SK-N-SH treated with all-trans-retinoic acid at 6 μM for 48 hours (cell line): Measurements from ENCODE around the gene TMEM181.

Experiments used
- ATAC-seq: fragments of 200-7000 bp; cut with Tn5 transposase; 3 replicates; pipeline ENCODE4 v1.9.1; 2020; ENCODE audit warnings: mild to moderate bottlenecking, moderate library complexity
- BACH2 ChIP-seq: fragments of 250-450 bp; sonication (Bioruptor Pico); IDR thresholded peaks from 2 replicates; pipeline ENCODE4 v1.9.0; 2021; ENCODE audit warnings: mild to moderate bottlenecking, borderline replicate concordance
- CREB5 ChIP-seq: fragments of 250-450 bp; sonication (Bioruptor Pico); IDR thresholded peaks from 2 replicates; pipeline ENCODE4 v1.5.1; 2020; ENCODE audit warnings: low read depth, mild to moderate bottlenecking, moderate library complexity
- CSDC2 ChIP-seq: fragments of 250-450 bp; sonication (Bioruptor Pico); IDR thresholded peaks from 2 replicates; pipeline ENCODE4 v1.5.0; 2020; ENCODE audit warnings: mild to moderate bottlenecking, moderate library complexity
- CSRNP3 ChIP-seq: fragments of 250-450 bp; sonication (Bioruptor Pico); IDR thresholded peaks from 2 replicates; pipeline ENCODE4 v1.5.1; 2021; ENCODE audit warnings: mild to moderate bottlenecking, moderate library complexity
- ESRRG ChIP-seq: fragments of 250-450 bp; sonication (Bioruptor Pico); IDR thresholded peaks from 2 replicates; pipeline ENCODE4 v1.6.1; 2021; ENCODE audit warnings: mild to moderate bottlenecking
- GLIS3 ChIP-seq: fragments of 250-450 bp; sonication (Bioruptor Pico); IDR thresholded peaks from 2 replicates; pipeline ENCODE4 v1.5.0; 2020; ENCODE audit warnings: mild to moderate bottlenecking, moderate library complexity
- ISL1 ChIP-seq: fragments of 250-450 bp; sonication (Bioruptor Pico); IDR thresholded peaks from 2 replicates; pipeline ENCODE4 v2.1.2; 2022; ENCODE audit warnings: mild to moderate bottlenecking, moderate library complexity
- OSR1 ChIP-seq: fragments of 250-450 bp; sonication (Bioruptor Pico); IDR thresholded peaks from 2 replicates; pipeline ENCODE4 v1.8.0; 2022; ENCODE audit warnings: moderate library complexity, mild to moderate bottlenecking, inconsistent platforms
- PATZ1 ChIP-seq: fragments of 250-450 bp; sonication (Bioruptor Pico); IDR thresholded peaks from 2 replicates; pipeline ENCODE4 v1.8.0; 2020; ENCODE audit warnings: mild to moderate bottlenecking, moderate library complexity, borderline replicate concordance
- POU6F1 ChIP-seq: fragments of 250-450 bp; sonication (Bioruptor Pico); IDR thresholded peaks from 2 replicates; pipeline ENCODE4 v1.8.0; 2021; ENCODE audit warnings: low read depth, mild to moderate bottlenecking, moderate library complexity, borderline replicate concordance
- PPARA ChIP-seq: fragments of 250-450 bp; sonication (Bioruptor Pico); IDR thresholded peaks from 2 replicates; pipeline ENCODE4 v1.5.0; 2020; ENCODE audit warnings: mild to moderate bottlenecking, borderline replicate concordance
- RARB ChIP-seq: fragments of 250-450 bp; sonication (Bioruptor Pico); IDR thresholded peaks from 2 replicates; pipeline ENCODE4 v1.8.0; 2021; ENCODE audit warnings: mild to moderate bottlenecking, moderate library complexity
- SNAI2 ChIP-seq: fragments of 250-450 bp; sonication (Bioruptor Pico); IDR thresholded peaks from 2 replicates; pipeline ENCODE4 v1.5.0; 2020; ENCODE audit warnings: mild to moderate bottlenecking, moderate library complexity
- TOX ChIP-seq: fragments of 250-450 bp; sonication (Bioruptor Pico); IDR thresholded peaks from 2 replicates; pipeline ENCODE4 v1.8.0; 2021; ENCODE audit warnings: mild to moderate bottlenecking, moderate library complexity, borderline replicate concordance
- TSHZ2 ChIP-seq: fragments of 250-450 bp; sonication (Bioruptor Pico); IDR thresholded peaks from 2 replicates; pipeline ENCODE4 v1.5.0; 2020; ENCODE audit warnings: mild to moderate bottlenecking, moderate library complexity
- ZC3H10 ChIP-seq: fragments of 250-450 bp; sonication (Bioruptor Pico); IDR thresholded peaks from 2 replicates; pipeline ENCODE4 v1.5.1; 2021; ENCODE audit warnings: mild to moderate bottlenecking, moderate library complexity
- ZFP30 ChIP-seq: fragments of 450-650 bp; formaldehyde crosslinking; IDR thresholded peaks from 2 replicates; pipeline ENCODE4 v1.5.0; 2022; ENCODE audit warnings: mild to moderate bottlenecking, moderate library complexity
- ZNF565 ChIP-seq: fragments of 450-650 bp; formaldehyde crosslinking; conservative IDR thresholded peaks from 2 replicates; pipeline ENCODE4 v1.5.0; 2020; ENCODE audit warnings: low read depth, mild to moderate bottlenecking, moderate library complexity
- ZNF8 ChIP-seq: fragments of 450-650 bp; formaldehyde crosslinking; IDR thresholded peaks from 2 replicates; pipeline ENCODE4 v1.5.0; 2020; ENCODE audit warnings: mild to moderate bottlenecking, moderate library complexity

The TMEM181 gene

GRCh38 chr6:158545043-158545966 lies 14.6 kb upstream of the TMEM181 start (continued):
- TF ChIP-seq CSRNP3 (CRISPR knock-in tag) (no peak), ZNF565 (CRISPR knock-in tag) (no peak)

- no peak for ATAC-seq
- TF ChIP-seq TOX (CRISPR knock-in tag) = no peak
- TF ChIP-seq CREB5 (CRISPR knock-in tag) = no peak
- TF ChIP-seq PPARA = no peak
- TF ChIP-seq ISL1 (CRISPR knock-in tag) = no peak
- no peak for TF ChIP-seq ZNF565 (CRISPR knock-in tag)
- no peak for TF ChIP-seq CSRNP3 (CRISPR knock-in tag)
- no peak for TF ChIP-seq ESRRG (CRISPR knock-in tag)
- no peak for TF ChIP-seq OSR1
- no peak for TF ChIP-seq SNAI2 (CRISPR knock-in tag)
- no peak for TF ChIP-seq RARB (CRISPR knock-in tag)
- no peak for TF ChIP-seq ZC3H10 (CRISPR knock-in tag)
- TF ChIP-seq BACH2 (CRISPR knock-in tag) = no peak
- no peak for TF ChIP-seq PATZ1 (CRISPR knock-in tag)
- no peak for TF ChIP-seq CSDC2
- TF ChIP-seq ZNF8 (CRISPR knock-in tag) = no peak
- no peak for TF ChIP-seq TSHZ2 (CRISPR knock-in tag)
- no peak for TF ChIP-seq ZFP30 (CRISPR knock-in tag)
- TF ChIP-seq GLIS3 (CRISPR knock-in tag) = no peak
- TF ChIP-seq POU6F1 (CRISPR knock-in tag) = no peak
Measured at GRCh38 chr6:158548418-158549161, 11.3 kb upstream of the TMEM181 start.
